NCI-H510A (cell line): Measurements from ENCODE around the gene KCNAB2.

Experiments used
- DNase-seq: peaks from one replicate; lab custom pipeline; 2025; lab: John Stamatoyannopoulos, UW

The KCNAB2 gene

DNA sequence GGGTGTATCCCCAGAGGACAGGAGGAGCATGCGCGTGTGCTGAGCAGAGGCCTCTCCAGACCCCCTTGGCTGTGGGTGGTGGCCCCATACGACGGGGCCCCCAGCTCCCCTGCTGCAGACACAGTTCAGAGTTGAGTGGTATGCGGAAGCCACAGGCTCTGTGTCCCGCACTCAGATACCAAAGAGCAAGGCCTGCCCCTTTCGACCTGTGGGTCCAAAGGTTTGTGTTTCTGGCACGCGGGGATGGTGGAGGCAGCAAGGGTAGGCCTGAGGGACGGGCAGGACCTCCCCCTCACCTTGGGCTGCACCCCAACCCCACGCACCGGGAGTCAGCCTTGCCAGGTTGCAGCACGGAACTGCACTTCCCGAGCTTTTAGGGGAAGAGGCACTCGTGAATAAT, at the start of gene KCNAB2:
Gene KCNAB2, plus strand, starts transcription at position 328 of the 400 bp plus-strand sequence. CDS start 5,649 bp downstream, outside the sequence.
- DNase-seq = no peak

DNA sequence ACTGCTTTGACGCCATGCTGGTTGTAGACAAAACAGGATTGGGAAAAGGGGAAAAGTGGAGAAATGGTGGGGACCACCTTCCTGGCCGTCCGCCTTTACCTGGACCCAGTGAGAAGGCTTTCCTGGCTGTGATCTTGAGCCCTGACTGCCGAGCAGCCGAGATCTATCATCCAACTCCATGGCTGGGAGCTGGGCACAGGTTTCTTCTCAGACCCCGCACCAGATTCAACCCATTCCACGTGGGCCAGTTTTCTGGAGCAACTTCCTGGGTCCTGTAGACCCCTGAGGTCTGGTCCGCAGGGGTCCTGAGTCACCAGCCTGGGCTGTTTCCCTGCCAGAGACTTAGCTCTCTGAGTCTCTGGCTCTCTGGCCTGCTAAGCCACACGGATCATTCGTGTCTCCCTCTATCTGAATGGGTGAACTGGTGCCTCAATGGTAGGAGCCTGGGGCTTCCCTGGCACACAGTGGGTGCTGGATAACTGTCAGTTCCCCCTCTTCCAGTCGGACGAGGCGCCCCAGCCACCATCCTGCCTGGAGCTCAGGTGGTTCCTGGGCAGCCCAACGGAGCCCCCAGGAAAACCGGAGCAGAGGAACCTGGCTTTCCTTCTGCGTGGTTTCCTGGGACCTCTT, 48.9 kb upstream of the KCNAB2 start:
- no peak for DNase-seq

DNA sequence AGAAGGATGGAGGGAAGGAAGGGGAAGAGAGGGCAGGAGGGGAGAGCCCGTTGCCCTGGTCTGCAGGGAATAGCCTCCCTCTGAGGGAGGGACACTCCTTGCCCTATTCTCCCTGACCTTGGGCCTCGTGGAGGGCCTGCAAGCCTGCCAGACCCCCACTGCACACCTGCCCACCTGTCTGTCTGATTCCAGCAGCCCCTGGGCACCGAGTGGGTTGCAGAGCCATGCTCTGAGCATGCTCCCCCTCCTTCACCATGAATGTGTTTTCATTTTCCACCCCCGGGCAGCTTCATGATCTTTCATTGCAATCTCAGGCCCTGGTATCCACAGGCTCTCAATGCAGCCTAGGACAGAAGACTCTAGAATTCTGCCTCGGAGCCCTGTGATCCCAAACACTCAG, 48.4 kb upstream of the KCNAB2 start:
- DNase-seq = no peak

DNA sequence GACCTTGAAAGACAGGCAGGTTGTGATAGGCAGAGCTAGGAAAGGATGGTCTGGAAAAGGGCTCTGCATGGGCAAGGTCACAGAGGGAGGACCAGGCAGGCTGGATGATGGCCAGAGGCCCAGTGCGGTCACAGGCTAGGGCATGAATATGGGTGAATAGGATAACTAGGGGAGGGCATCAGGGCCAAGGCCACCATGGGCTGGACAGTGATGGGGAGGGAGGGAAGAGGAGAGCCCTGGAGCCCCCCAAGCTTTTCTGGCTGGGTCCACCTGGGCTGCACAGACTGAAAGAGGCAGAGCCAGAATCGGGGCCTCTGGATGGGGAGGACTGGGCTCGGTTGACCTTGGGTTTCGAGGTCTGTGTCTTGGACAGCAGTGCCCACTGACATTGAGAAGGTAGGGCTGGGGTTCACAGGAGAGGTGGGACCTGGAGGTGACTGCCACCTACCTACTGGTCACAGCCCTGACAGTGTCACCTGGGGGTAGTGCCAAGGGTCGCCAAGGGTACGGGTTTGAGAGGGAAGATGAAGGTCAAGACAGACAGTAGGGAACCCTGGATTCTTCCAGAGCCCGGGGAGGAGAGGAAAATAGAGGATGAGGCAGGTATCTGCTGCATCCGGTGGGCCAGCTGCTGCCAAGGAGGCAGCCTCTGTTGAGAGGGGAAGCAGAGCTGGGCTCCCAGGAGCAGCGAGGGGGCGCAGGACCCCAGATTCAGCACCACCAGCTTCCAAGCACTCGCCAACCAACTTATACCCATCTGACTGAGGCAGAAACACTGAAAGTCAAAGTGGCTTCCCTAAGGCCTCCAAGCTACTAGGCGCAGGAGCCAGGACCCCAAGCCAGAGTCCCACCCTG, 47.4 kb upstream of the KCNAB2 start:
- no peak for DNase-seq

DNA sequence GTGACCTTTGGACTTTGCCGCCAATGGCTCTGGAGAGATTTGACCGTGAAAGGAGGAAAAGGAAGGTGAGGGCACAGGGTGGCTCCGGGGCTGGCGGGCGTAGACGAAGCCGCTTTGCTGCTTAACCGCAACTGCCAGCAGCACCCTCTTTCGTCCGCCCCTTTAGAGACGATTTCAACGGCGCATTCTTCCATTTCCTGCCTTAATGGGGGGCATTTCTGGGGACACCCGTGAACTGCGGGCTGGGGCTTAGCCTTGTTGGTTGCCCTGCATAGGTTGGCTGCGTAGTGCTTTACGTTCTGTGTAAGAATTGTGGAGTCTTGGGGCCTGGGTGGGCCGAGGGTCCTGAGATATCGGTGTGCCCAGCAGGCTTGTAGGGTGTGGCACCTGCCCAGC, 46.8 kb upstream of the KCNAB2 start:
- DNase-seq = no peak

DNA sequence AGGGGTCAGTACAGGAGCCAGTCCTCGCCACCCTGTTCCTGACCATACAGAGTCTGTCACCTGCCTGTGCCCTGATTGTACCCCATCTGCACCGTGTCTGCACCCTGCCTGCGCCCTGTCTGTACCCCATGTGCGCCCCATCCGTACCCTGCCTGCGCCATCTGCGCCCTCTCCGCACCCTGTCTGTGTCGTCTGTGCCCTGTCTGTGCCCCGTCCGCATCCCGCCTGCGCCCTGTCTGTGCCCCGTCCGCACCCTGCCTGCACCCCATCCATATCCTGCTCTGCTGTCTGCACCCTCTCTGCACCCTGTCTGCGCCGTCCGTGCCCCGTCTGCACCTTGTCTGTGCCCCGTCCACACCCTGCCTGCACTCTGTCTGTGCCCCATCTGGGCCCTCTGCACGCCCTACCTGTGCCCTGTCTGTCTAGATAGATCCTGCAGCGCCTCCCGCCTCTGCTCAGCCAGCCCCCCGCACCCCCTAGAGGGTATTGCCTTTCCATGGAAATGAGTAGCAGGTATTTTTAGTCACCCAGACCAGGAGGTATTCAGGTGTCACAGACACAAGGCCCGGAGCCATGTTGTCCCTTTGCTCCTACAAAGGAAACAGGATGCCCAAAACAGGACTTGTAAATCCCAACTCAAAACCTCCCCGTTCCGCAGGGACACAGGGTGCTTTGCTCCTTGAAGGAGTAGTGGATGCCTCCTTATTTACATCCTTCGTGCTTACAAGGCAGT, 45.8 kb upstream of the KCNAB2 start:
- DNase-seq = no peak

DNA sequence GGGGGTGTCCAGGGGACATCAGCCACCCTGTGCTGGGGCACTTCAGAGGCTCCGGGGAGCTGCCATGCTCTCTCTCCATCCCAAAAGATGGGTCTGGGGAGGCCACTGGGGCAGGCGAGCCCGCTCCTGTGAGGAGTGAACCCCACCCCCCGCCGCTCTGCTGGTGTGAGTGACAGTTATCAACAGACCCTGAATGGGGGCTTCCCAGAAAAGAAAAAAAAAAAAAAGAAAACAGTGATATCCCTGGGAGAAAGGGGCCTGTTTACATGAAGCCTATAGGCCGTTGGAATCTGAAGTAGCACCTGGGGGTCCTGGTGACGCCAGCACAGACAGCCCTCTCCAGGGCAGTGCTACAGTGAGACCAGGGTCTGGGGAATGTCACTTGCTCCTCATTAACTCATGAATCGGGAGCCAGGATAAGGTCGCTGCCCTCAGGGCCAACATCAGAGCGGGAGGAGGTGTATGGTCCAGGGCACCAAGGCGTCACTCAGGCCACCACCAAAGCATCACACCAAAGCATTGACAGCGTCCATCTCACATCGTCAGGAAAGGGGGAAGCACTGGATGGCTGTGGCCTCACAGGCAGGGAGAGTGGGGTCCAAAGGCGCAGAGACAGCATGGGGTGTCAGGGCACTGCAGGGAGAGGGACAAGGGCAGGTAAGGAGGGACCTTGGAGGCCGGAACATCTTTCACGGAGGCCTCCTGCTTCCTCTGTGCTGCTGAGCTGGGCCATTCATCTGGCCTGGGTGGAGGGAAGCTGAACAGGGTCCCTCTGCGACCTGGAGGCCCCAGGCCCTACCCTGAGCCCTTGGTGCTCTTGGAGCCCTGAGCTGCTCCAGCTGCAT, 45.0 kb upstream of the KCNAB2 start:
- no peak for DNase-seq

DNA sequence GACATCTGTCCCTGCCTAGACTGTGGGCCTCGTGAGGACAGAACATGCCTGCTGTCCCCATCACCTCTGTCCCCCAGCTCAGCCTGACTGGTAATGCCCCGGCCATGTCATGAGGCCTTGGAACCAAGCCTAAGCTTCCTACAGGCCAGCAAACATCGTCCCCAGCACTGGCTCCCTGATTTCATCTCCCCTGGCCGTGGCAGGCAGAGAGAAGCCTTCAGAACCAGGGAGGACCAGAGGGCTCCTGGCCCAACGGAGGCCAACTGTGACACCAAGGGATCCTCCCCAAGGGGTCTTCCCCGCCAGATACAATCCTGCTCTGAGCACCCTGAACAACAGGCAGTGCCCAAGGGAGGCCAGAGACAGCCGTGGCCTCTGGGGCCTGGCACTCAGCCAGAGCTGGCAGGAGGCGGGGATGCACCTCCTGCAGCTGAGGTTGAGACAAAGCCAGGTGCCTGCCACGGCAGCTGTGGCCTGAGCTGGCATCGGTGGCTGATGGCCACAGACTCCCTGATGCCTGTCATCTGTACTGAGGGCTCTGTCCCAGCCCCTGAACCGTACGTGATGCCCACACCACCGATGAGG, 43.6 kb upstream of the KCNAB2 start:
- peak; percentile 96 for DNase-seq

DNA sequence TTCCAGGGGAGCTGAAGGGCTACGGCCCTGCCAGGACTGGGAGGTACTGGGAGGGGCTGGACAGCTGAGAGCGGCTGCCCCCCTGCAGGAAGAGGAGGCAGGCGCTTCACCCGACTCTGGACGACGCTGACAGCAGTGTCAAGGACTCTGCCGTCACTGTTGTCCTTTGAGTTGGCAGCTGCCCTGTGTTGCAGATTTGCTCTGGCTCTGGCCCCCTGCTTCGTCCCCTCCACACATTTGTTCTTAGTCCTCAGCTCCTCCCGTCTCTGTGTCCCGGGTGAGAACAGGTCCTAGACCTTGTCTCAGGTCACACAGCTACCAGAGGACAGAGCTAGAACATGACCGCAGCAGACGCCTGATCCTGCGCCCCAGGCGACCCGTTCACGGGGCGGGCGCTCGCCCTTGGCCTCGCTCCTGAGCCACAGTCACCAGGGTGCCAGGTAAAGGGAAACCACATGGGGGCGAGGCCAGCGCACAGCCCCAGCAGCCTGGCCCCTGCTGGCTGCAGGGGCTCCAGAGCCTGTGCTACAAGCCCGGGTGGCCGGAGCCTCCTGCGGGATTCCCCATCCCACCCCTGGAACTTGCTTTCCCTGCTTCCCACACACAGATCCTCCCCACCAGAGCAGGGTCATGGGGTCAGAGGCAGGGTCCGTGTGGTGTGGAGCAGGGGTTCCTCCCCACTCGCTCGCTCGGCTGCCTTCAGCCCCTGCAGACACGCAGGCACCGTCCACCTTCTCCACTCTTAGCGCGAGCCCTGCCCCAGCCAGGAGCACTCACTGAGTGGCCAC, 42.8 kb upstream of the KCNAB2 start:
- peak; percentile 85 for DNase-seq

DNA sequence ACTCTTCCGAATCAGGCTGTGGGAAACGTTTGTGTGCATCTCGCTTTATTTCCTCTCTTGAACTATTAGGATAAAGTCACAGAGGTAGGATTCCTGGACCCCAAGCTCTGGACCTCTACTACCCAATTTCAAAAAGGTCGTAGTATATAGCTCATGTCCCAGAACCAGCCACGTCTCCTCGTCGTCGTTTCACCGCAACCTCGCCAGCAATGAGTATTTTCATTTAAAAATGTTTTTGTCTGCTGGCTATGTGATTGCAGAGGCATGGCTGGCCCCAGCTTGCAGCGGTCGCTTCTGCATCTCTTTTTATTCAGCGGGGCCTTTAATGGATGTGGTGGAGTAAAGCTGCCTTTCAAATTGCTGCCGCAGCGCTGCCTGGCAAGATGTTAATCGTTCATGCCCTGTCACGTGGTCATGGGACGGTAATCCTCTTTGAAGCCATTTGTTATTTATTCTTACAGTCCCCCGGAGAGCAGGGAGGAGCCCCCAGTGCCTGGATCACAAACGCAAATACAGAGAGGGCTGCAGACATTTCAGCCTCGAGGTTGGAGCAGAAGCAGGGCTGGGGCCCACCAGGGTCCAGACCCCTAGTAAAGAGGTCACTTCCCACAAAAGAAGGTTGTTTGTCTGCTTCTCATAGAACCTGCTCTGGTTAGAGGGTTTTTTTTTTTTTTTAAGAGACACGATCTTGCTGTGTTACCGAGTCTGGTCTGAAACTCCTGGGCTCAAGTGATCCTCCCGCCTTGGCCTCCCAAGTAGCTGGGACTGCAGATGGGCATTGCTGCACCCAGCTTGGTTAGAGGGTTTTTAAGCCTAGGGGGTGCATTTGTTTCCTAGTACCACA, 41.9 kb upstream of the KCNAB2 start:
- DNase-seq = peak; percentile 87

DNA sequence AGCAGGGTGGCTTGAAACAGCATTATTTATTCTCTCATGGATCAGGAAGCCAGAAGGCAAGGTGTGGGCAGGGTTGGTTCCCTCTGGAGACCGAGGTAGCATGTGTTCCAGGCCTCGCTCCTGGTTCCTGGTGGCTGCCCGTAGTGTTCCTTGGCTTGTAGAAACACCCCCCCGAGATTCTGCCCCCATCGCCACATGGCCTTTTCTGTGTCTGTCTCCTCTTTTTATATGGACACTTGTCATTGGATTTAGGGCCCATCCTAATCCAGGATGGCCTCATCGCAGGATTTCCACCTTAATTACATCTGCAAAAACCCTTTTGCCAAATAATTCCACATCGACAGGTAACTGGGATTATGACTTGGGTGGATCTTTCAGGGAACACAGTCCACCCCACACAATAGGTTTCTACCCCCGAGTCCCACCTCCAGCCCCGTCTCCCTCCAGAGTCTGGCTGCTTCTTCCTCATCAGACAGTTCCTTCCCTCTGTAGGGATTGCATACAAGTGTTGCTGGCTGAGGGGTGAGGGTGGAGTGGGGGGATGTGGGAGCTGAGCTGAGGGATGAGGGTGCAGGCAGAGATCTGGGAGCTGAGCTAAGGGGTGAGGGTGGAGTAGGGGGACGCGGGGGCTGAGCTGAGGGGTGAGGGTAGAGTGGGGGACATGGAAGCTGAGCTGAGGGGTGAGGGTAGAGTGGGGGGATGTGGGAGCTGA, 41.1 kb upstream of the KCNAB2 start:
- no peak for DNase-seq

DNA sequence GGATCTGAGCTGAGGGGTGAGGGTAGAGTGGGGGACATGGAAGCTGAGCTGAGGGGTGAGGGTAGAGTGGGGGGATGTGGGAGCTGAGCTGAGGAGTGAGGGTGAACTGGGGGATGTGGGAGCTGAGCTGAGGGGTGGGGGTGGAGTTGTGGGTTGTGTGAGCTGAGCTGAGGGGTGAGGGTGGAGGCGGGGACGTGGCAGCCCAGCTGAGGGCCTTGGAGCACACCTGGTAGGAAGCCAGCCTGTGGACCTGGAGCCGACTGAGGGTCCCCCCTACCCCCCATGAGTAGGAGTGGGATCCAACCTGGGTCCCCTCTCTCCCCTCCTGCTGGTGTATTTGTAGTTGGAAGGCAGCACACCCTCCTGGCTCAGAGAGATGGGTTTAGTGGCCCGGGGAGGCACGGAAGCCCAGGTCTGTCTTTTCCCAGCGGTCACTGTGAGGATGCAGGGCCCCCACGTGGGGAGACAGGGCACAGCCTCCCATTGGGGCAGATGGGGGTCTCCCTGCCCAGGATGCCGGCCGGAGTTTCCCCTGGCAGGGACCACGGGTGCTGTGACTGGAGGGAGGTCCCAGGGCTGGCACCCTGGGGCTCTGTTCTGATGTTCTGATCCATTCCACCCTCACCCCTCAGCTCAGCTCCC, 40.3 kb upstream of the KCNAB2 start:
- no peak for DNase-seq

DNA sequence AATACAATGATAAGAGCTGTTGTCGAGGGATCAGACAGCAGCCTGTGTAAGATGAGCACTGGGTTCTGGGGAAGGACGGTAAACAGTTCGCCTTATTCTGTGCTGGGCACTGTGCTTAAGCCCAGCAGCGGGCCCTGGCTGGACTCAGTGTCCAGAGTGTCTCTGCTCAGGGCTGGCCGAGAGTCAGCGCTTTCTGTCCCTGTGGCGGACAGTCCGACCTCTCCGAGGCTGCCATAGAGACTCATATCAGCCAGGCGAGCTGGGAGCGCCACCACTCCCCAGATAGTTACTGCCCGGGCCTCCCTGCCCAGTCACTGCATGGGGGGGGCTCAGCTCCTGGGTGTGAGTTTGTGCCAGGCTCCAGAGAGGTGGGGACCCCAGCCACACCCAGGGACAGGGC, 38.8 kb upstream of the KCNAB2 start:
- DNase-seq = no peak

DNA sequence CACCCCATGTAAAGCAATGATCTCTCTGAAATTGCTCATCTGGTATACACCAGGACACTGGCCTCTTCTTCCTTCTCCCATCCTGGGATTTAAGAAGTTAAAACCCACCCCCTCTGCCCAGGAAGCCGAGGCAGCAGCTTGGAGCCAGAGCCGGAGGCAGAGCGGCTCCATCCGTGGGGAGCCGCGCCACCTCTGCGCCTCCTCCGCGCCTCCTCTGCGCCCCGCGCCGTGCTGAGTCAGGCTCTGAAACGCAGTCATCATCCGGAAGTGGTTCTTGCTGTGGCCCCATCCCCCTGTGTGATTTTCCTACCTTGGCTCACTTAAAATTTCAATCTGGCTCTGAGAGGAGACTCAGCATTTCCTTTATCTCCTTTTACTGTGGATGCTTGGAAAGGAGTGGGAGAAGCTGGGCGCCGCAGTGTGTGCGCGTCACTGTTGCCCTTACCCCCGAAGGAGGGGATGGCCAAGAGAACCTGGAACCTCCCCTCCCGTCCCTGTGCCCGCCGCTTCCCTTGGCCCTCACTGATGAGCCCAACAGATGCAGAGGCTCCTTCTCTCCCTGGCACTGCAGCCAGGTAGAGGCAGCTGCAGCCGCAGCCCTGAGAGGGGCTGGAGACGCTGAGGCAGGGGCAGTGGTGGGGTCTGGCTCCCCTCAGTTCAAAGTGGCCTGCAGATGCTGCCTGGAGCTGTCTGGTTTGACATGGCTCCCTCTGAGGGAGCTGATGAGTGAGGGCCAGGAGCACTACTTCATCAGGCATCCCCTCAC, 38.2 kb upstream of the KCNAB2 start:
- DNase-seq = no peak

DNA sequence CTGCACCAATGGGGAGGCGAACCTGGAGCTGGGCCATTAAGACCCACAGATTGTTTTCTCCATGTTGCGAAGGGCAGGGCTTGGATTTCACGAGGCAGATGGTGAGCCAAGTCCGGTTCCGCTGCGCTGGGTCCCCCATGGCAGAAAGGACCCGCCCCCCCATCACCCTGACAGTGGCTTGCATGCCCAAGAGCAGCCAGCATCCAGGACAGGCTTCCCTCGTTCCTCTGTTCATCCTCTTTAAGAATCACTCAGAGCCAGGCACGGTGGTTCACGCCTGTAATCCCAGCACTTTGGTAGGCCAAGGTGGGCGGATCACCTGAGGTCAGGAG, 37.6 kb upstream of the KCNAB2 start:
- DNase-seq = no peak

DNA sequence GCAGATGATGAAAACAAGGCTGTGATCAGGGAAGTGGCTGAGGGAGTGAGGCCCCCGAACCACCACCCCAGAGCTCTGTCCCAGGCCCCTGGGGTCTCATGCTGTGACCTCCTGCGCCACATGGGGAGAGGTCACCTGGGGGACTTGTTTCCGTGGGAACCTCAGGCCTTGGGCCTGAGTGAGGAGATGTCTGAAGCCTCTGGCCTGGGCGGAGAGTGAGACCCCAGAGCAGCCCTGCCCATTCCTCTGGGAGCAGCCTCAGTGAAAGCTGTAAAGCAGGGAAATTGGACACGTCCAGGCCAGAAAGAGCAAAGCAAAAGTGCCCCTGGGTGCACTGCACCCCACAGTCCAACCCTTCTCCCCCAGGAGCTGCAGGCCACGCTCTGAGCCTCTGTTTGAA, 37.0 kb upstream of the KCNAB2 start:
- DNase-seq = no peak

DNA sequence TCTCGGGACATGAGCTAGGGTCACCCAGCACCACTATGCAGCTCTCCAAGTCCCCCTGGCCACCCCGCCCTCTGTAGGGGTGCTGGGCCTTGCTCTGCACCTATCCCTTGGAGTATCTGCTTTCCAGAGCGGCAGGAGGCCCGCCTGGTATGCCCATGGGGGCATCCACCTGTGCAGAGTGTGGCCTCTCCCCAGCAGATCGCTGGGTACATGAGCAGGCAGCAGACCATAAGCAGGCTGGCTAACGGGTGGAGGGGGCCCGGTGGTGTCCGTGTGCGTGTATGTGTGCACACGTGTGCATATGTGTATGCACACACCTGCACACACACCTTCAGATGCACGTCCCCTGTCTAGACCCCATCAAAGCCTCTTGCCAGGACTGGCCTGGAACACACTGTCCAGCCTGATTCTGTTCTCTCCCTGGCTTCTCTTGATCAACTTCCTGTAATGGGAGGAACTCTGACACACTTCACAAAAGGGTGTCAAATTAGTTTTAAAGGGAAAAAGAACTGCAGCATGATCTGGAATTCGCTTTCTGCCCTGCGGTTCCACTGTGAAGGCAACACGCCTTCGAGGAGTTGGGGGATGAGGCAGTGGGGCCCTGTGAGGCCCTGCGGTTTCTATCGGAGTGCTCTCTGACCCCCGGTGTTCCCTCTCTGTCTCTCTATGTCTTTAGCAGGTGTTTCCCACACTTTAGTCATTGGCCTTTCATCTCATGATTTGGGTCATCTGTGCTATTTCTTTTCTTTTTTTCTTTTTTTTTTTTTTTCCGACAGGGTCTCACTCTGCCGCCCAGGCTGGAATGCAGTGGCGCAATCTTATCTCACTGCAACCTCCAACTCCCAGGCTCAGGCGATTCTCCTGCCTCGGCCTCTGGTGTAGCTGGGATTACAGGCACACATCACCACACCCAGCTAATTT, 36.3 kb upstream of the KCNAB2 start:
- DNase-seq = no peak
